HEK293 (cell line): ENCODE results near the gene KATNB1.

Experiments used
- CTCF ChIA-PET: fragments of 350-600 bp; formaldehyde crosslinking; extraction: SDS; loops from one replicate; lab custom pipeline; 2021; ENCODE audit warnings: antibody characterized with exemption; lab: Yijun Ruan, JAX
- POLR2A ChIA-PET: fragments of 300-600 bp; formaldehyde crosslinking; extraction: SDS; loops from one replicate; lab custom pipeline; 2020; ENCODE audit warnings: antibody characterized with exemption, inconsistent platforms; lab: Yijun Ruan, JAX
- H3K27ac ChIP-seq: fragments of 200-500 bp; sonication (Bioruptor generic); 2 replicates; pipeline ENCODE4 v1.5.1; 2014; ENCODE audit warnings: low read depth, low read length, control low read depth, inconsistent platforms; ENCODE audit errors: extremely low read depth
- H3K36me3 ChIP-seq, 2 experiments: fragments of 200-500 bp in 1 of 2; sonication (Bioruptor generic) in 1 of 2; 1 replicate in 1 of 2; 2 replicates in 1 of 2; pipeline ENCODE4 v1.5.1; 2014 to 2017; ENCODE audit warnings: inconsistent platforms in 2 of 2, low read length in 2 of 2; ENCODE audit not compliant: control insufficient read depth in 2 of 2, insufficient read depth in 1 of 2
- H3K4me1 ChIP-seq: fragments of 200-500 bp; sonication (Bioruptor generic); 2 replicates; pipeline ENCODE4 v1.5.1; 2014; ENCODE audit warnings: mild to moderate bottlenecking, low read length, inconsistent platforms; ENCODE audit not compliant: control insufficient read depth, insufficient read depth
- H3K4me3 ChIP-seq: 2 replicates; pipeline ENCODE4 v1.5.1; 2011; ENCODE audit warnings: low read depth, mild to moderate bottlenecking, control low read depth, low read length, moderate library complexity
- H3K9me3 ChIP-seq: fragments of 200-500 bp; sonication (Bioruptor generic); 2 replicates; pipeline ENCODE4 v1.5.1; 2014; ENCODE audit warnings: low read depth, low read length, inconsistent platforms; ENCODE audit not compliant: control insufficient read depth, insufficient read depth
- KLF9 ChIP-seq: fragments of 450-650 bp; formaldehyde crosslinking; IDR thresholded peaks from 2 replicates; pipeline ENCODE4 v1.5.1; 2016; ENCODE audit warnings: missing biosample characterization, missing genetic modification characterization, low read depth
- PRDM1 ChIP-seq: fragments of 450-650 bp; formaldehyde crosslinking; IDR thresholded peaks from 2 replicates; pipeline ENCODE4; 2016; ENCODE audit warnings: missing biosample characterization, missing genetic modification characterization
- YY2 ChIP-seq: fragments of 450-650 bp; formaldehyde crosslinking; IDR thresholded peaks from 2 replicates; pipeline ENCODE4 v1.5.1; 2016; ENCODE audit warnings: missing biosample characterization, missing genetic modification characterization
- ZNF140 ChIP-seq: fragments of 450-650 bp; formaldehyde crosslinking; IDR thresholded peaks from 2 replicates; pipeline ENCODE4 v1.5.1; 2016; ENCODE audit warnings: missing biosample characterization, missing genetic modification characterization
- ZNF146 ChIP-seq: fragments of 450-650 bp; formaldehyde crosslinking; IDR thresholded peaks from 2 replicates; pipeline ENCODE4 v1.5.1; 2016; ENCODE audit warnings: missing biosample characterization, missing genetic modification characterization
- ZNF169 ChIP-seq: fragments of 450-650 bp; formaldehyde crosslinking; IDR thresholded peaks from 2 replicates; pipeline ENCODE4 v1.5.1; 2016; ENCODE audit warnings: missing biosample characterization, missing genetic modification characterization
- ZNF24 ChIP-seq: fragments of 450-650 bp; formaldehyde crosslinking; IDR thresholded peaks from 2 replicates; pipeline ENCODE4 v1.5.1; 2016; ENCODE audit warnings: missing biosample characterization, missing genetic modification characterization
- ZNF248 ChIP-seq: fragments of 450-650 bp; formaldehyde crosslinking; IDR thresholded peaks from 2 replicates; pipeline ENCODE4 v1.5.1; 2017; ENCODE audit warnings: missing biosample characterization, missing genetic modification characterization
- ZNF335 ChIP-seq: fragments of 450-650 bp; formaldehyde crosslinking; conservative IDR thresholded peaks from 2 replicates; pipeline ENCODE4 v1.5.1; 2016; ENCODE audit warnings: missing biosample characterization, missing genetic modification characterization
- ZNF514 ChIP-seq: fragments of 450-650 bp; formaldehyde crosslinking; IDR thresholded peaks from 2 replicates; pipeline ENCODE4 v1.5.1; 2016; ENCODE audit warnings: missing biosample characterization, missing genetic modification characterization
- ZNF548 ChIP-seq: fragments of 450-650 bp; formaldehyde crosslinking; IDR thresholded peaks from 2 replicates; pipeline ENCODE4 v1.5.1; 2016; ENCODE audit warnings: missing biosample characterization, missing genetic modification characterization
- ZNF549 ChIP-seq: fragments of 450-650 bp; IDR thresholded peaks from 2 replicates; pipeline ENCODE4 v1.5.1; 2018; ENCODE audit warnings: missing biosample characterization, missing genetic modification characterization, mild to moderate bottlenecking, inconsistent platforms, moderate library complexity
- ZNF623 ChIP-seq: fragments of 450-650 bp; formaldehyde crosslinking; IDR thresholded peaks from 2 replicates; pipeline ENCODE4 v1.5.1; 2016; ENCODE audit warnings: missing biosample characterization, missing genetic modification characterization
- ZNF670 ChIP-seq: fragments of 450-650 bp; formaldehyde crosslinking; IDR thresholded peaks from 2 replicates; pipeline ENCODE4 v1.5.1; 2016; ENCODE audit warnings: missing biosample characterization, missing genetic modification characterization, low read depth
- ZNF707 ChIP-seq: fragments of 450-650 bp; formaldehyde crosslinking; IDR thresholded peaks from 2 replicates; pipeline ENCODE4 v1.5.1; 2016; ENCODE audit warnings: missing biosample characterization, missing genetic modification characterization
- ZNF830 ChIP-seq: fragments of 450-650 bp; IDR thresholded peaks from 2 replicates; pipeline ENCODE4 v1.5.0; 2018; ENCODE audit warnings: missing biosample characterization, missing genetic modification characterization, low read depth, mild to moderate bottlenecking, moderate library complexity
- TF ChIP-seq, protein P1 (sequence below): IDR thresholded peaks from 2 replicates; pipeline ENCODE4 v1.6.1; 2011; ENCODE audit warnings: mild to moderate bottlenecking, low read depth, low read length, borderline replicate concordance
- TF ChIP-seq, protein P2 (sequence below): fragments of 450-650 bp; formaldehyde crosslinking; IDR thresholded peaks from 2 replicates; pipeline ENCODE4 v1.5.1; 2016; ENCODE audit warnings: missing biosample characterization, missing genetic modification characterization
- TF ChIP-seq, protein P3 (sequence below): fragments of 450-650 bp; formaldehyde crosslinking; IDR thresholded peaks from 2 replicates; pipeline ENCODE4 v1.5.1; 2016; ENCODE audit warnings: missing biosample characterization, missing genetic modification characterization

The KATNB1 gene

DNA sequence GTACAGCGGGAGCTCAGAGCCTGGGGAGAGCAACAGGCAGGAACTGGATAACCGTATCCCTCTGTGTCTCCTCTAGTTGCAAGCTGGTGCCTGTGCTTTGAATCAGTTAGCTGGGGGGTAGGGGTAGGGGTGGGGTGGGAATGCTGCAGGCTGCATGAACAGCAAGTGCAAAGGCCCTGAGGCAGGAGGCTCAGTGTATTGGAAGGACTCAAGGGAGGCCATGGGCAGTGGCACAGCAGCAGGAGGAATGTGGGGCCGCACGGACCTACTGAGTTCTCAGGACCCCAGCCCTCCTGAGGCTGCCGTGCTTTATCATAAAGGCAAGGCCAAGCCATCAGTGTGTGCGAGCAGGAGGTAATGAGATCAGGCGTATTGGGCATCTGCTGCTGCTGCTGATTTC lies 3.3 kb downstream of the KATNB1 start:
- TF ChIP-seq ZNF830 (tag by site-specific recombination) (no peak), ZNF623 (tag by site-specific recombination) (peak; percentile 92)
- peaks cover 6% of the 10 kb centered on the region; the same call in 1 of the 2 replicates for H3K4me1 ChIP-seq
- H3K4me3 ChIP-seq = no peak overlapping the region
- H3K9me3 ChIP-seq = no peaks in the 10 kb centered on the region
- POLR2A ChIA-PET = no interaction called here
- peaks cover 0 to 57% of the 10 kb centered on the region in 2 experiments; a peak in 1 of 3 replicates for H3K36me3 ChIP-seq
- no peak overlapping the region for H3K27ac ChIP-seq
- CTCF ChIA-PET = no interaction called here

DNA sequence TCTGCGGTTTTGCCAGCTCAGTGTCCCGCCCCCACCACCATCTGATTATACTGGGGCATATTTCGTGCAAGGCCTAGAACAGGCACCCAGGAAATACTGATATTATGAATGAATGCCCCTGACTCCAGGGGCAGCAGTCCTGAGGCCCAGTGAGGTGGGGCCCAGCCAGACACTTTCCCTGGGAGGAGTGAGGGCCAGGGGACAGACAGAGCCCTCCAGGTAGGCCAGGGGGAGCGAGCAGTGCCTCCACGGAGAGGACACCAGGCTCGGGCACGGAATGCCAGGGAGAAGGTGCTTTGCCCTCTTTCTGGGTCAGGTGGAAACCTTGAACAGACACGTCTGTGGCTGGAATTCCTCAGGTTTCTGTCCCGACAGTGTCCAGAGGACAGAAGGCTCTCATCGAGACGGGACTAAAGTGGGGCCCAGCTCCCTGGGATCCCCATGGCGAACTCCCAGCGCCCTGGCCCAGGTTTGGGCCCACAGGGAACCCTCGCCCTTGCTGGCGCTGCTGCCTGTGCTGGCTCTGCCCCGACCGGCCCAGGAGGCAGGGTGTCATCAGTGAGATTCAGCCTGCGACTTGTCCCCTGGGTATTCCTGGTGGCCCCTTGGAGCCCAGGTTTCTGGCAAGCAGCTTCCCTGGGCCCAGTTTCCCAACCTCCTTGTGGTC lies 4.3 kb downstream of the KATNB1 start:
- H3K36me3 ChIP-seq = peaks cover 0 to 67% of the 10 kb centered on the region in 2 experiments; a peak in 2 of 3 replicates
- no peak overlapping the region for H3K27ac ChIP-seq

DNA sequence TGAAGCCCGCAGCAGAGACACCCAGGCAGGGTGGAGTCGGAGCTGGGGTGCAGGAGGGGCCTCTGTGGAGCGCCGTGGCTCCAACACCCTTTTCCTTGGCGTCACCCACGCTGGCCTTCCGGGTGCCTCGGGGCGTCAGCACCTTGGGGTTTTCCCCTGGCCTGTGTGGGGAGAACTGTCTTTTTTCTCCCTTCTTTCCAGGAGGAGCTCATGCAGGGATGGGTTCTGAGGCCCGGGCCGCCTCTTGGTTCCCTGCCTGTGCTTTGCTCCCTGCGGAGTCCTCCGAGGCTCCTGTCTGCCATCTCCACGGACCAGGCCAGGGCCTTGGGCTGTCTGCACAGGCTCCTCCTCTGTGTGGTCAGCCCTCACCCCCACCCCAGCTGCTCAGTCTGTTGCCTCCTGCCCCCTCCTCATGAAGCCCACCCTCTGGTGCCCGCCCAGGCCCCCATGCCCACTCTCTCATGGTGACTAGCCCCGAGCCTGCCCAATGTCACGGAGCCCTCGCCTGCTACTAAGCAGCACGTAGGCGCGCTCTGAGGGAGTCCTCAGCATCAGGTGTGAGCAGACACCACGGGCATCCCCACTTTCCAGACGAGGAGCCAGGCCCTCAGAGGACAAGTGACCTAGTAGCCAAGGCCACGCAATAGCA lies 5.0 kb downstream of the KATNB1 start:
- TF ChIP-seq ZNF335 (no peak), ZNF670 (no peak), ZNF549 (tag by site-specific recombination) (no peak), ZNF707 (tag by site-specific recombination) (no peak), ZNF514 (tag by site-specific recombination) (no peak), ZNF146 (tag by site-specific recombination) (no peak), ZNF248 (no peak), ZNF169 (no peak)
- TF ChIP-seq, protein P1, sequence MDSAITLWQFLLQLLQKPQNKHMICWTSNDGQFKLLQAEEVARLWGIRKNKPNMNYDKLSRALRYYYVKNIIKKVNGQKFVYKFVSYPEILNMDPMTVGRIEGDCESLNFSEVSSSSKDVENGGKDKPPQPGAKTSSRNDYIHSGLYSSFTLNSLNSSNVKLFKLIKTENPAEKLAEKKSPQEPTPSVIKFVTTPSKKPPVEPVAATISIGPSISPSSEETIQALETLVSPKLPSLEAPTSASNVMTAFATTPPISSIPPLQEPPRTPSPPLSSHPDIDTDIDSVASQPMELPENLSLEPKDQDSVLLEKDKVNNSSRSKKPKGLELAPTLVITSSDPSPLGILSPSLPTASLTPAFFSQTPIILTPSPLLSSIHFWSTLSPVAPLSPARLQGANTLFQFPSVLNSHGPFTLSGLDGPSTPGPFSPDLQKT = no peak
- TF ChIP-seq, protein P2, sequence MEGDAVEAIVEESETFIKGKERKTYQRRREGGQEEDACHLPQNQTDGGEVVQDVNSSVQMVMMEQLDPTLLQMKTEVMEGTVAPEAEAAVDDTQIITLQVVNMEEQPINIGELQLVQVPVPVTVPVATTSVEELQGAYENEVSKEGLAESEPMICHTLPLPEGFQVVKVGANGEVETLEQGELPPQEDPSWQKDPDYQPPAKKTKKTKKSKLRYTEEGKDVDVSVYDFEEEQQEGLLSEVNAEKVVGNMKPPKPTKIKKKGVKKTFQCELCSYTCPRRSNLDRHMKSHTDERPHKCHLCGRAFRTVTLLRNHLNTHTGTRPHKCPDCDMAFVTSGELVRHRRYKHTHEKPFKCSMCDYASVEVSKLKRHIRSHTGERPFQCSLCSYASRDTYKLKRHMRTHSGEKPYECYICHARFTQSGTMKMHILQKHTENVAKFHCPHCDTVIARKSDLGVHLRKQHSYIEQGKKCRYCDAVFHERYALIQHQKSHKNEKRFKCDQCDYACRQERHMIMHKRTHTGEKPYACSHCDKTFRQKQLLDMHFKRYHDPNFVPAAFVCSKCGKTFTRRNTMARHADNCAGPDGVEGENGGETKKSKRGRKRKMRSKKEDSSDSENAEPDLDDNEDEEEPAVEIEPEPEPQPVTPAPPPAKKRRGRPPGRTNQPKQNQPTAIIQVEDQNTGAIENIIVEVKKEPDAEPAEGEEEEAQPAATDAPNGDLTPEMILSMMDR (tag by site-specific recombination) = no peak
- TF ChIP-seq, protein P3, sequence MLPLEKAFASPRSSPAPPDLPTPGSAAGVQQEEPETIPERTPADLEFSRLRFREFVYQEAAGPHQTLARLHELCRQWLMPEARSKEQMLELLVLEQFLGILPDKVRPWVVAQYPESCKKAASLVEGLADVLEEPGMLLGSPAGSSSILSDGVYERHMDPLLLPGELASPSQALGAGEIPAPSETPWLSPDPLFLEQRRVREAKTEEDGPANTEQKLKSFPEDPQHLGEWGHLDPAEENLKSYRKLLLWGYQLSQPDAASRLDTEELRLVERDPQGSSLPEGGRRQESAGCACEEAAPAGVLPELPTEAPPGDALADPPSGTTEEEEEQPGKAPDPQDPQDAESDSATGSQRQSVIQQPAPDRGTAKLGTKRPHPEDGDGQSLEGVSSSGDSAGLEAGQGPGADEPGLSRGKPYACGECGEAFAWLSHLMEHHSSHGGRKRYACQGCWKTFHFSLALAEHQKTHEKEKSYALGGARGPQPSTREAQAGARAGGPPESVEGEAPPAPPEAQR = no peak
- Histone ChIP-seq H3K9me3 (no peaks in the 10 kb centered on the region), H3K4me3 (no peak overlapping the region), H3K4me1 (peaks cover 6% of the 10 kb centered on the region; the same call in 1 of the 2 replicates), H3K36me3 (peaks cover 0 to 68% of the 10 kb centered on the region in 2 experiments; a peak in 2 of 3 replicates), H3K27ac (no peak overlapping the region)
- CTCF ChIA-PET = no interaction called here
- POLR2A ChIA-PET = no interaction called here

More for the DNA sequence above, 4.3 kb downstream of the KATNB1 start:
- POLR2A ChIA-PET = no interaction called here
- Histone ChIP-seq H3K9me3 (no peaks in the 10 kb centered on the region), H3K4me3 (no peak overlapping the region), H3K4me1 (peaks cover 6% of the 10 kb centered on the region; the same call in 1 of the 2 replicates)
- TF ChIP-seq ZNF24 (tag by site-specific recombination) (no peak), PRDM1 (tag by site-specific recombination) (no peak), ZNF830 (tag by site-specific recombination) (no peak), YY2 (tag by site-specific recombination) (no peak), ZNF140 (tag by site-specific recombination) (no peak), KLF9 (no peak), ZNF548 (no peak)
- CTCF ChIA-PET = interaction anchor here (0.7 kb wide), 1 partner anchor 91 kb away, joined by 3 read pairs; no protein-coding TSS in a partner anchor
